GM18519 (cell line): ENCODE data around the gene SAP30BP.

Experiments
- ATAC-seq: cut with Tn5 transposase; IDR thresholded peaks from one replicate; pipeline ENCODE4 v1.9.1; 2021; ENCODE audit warnings: mild to moderate bottlenecking, moderate library complexity; ENCODE audit not compliant: unreplicated experiment, low FRiP score

SAP30BP gene

GRCh38 chr17:75733471-75733870, 66.3 kb downstream of the SAP30BP start:
- ATAC-seq: no peak

- ATAC-seq: no peak
These were observed 67.6 kb downstream of the SAP30BP start for GRCh38 chr17:75734674-75735294.

- no peak for ATAC-seq
These were observed 69.2 kb downstream of the SAP30BP start for GRCh38 chr17:75736173-75736835.

- ATAC-seq: no peak
These were observed 70.2 kb downstream of the SAP30BP start for GRCh38 chr17:75737133-75737962.

DNA sequence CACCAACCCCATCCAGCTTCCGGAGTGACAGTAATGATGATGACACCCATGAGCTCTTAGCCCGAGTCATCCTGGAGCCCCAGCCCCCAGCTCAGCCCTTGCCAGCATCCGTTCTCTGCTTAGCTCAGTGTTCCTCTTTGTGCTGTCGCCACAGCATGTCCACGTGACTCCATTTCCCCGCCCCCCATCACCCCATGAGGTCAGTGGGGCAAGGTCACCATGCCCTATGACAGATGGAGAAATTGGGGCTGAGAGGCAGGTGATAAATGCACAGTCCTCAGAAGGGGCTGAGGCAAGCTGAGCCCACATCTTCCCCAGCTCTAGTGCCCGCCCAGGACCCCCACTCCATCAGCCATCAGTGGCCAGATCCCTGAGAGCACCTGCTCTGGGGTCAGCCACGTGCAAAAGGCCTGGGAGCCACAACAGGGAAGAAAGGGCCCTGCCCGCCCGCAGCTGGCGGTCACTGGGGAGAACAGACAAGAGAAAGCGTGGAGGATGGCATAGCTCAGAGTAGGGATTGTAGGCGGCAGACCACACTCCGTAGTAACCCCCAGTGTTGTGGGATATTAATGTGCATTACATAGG, 71.2 kb downstream of the SAP30BP start:
- no peak for ATAC-seq

DNA sequence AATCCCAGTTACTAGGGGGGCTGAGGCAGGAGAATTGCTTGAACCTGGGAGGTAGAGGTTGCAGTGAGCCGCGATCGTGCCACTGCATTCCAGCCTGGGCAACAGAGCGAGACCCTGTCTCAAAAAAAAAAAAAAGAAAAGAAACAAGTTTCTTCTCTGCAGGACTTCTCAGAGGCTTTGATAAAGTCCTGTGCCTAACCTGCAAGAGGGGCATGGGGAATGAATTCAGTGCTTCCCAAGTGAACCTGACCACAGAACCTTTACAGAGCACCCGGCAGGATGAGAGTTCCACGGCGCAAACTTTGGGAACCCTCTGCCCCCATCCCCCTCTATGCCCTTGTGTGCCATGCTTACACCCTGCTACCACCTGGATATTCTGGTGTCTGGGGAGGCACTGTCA, 72.0 kb downstream of the SAP30BP start:
- ATAC-seq: no peak

DNA sequence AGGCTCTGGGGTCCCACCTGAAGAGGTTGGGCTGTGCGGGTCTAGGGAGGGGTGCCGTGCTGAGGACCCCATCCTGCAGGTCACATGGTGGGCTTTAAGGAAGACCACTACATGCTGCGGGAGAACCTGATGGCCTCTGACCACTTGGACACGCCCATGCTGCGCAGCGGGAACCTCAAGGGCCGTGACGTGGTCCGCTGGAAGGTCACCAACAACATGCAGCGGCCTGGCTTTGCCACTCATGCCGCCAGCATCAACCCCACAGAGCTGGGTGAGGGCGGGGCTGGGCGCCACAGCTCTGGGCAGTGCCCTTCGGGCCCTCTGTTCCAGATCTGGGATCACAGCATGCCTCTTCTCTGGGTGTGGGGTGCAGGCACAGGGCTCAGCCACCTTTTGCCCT, 72.7 kb downstream of the SAP30BP start:
- ATAC-seq: no peak

GRCh38 chr17:75740215-75740614, 73.1 kb downstream of the SAP30BP start:
- ATAC-seq: no peak

DNA sequence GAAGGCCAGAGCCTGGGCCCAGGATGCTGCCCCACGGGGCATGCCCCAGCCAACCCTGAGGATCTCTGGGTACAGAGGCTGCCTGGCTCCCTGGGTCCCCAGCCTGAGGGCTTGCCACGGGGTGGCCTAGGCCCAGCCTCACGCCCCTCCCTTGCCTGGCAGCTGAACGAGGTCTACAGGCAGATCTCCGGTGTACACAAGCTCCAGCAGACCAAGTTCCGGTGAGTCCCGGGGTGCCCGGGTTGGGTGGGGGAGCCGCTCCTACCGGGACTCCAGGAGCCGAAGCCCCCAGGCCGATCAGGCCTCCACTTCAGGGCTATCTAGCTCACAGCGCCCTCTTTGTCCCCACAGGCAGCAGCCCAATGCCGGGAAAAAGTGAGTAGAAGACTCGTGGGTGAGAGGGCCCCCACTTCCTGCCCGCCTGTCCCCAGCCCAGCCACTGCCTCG, 73.5 kb downstream of the SAP30BP start:
- ATAC-seq: no peak

DNA sequence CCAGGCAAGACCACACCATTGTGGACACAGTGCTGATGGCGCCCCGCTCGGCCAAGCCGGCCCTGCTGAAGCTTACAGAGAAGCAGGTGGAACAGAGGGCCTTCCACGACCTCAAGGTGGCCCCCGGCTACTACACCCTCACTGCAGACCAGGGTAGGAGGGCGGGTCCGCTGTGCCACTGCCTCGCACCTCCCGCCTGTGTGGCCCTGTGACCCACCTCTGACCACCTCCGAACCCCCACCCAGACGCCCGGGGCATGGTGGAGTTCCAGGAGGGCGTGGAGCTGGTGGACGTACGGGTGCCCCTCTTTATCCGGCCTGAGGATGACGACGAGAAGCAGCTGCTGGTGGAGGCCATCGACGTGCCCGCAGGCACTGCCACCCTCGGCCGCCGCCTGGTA, 75.2 kb downstream of the SAP30BP start:
- ATAC-seq: no peak

- ATAC-seq: no peak
These were observed 76.6 kb downstream of the SAP30BP start for GRCh38 chr17:75743625-75744206.

DNA sequence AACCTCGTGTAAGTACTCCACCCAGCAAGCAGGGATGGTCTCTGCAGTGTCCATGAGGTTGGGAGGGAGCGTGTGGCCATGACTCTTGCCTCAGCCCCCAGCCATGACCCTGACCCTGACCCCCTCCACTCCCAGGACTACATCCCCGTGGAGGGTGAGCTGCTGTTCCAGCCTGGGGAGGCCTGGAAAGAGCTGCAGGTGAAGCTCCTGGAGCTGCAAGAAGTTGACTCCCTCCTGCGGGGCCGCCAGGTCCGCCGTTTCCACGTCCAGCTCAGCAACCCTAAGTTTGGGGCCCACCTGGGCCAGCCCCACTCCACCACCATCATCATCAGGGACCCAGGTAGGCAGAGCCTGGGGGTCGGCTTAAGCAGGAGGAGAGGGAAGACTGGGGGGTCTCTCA, 81.6 kb downstream of the SAP30BP start:
- no peak for ATAC-seq

GRCh38 chr17:75749545-75750389, 82.6 kb downstream of the SAP30BP start:
- ATAC-seq: no peak

DNA sequence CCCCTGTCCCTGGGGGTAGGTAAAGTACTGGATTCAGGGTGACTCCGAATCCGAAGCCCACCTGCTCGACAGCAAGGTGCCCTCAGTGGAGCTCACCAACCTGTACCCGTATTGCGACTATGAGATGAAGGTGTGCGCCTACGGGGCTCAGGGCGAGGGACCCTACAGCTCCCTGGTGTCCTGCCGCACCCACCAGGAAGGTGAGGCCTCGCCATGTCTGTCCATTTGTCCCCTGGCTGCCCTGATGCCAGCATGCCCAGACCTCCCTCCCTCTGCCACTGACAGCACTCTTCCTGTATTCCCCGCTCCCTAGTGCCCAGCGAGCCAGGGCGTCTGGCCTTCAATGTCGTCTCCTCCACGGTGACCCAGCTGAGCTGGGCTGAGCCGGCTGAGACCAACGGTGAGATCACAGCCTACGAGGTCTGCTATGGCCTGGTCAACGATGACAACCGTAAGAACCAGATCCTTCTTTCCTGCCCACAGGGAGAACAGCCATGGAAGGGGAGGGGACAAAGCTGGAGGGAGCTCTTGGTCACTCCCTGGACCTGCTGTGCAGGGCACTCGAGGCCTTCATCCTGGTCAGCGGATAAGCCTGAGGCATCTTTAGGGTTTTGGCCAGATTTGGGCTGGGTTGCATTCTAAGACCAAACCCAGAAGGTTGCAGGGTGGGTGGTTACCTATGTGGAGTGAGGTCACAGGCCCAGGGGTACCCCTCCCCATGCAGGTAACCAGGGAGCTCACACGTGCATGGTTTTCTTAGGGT, 83.7 kb downstream of the SAP30BP start:
- no peak for ATAC-seq

- ATAC-seq: no peak
These were observed 84.7 kb downstream of the SAP30BP start for GRCh38 chr17:75751676-75752404.

GRCh38 chr17:75752405-75752709, 85.2 kb downstream of the SAP30BP start:
- ATAC-seq: no peak

DNA sequence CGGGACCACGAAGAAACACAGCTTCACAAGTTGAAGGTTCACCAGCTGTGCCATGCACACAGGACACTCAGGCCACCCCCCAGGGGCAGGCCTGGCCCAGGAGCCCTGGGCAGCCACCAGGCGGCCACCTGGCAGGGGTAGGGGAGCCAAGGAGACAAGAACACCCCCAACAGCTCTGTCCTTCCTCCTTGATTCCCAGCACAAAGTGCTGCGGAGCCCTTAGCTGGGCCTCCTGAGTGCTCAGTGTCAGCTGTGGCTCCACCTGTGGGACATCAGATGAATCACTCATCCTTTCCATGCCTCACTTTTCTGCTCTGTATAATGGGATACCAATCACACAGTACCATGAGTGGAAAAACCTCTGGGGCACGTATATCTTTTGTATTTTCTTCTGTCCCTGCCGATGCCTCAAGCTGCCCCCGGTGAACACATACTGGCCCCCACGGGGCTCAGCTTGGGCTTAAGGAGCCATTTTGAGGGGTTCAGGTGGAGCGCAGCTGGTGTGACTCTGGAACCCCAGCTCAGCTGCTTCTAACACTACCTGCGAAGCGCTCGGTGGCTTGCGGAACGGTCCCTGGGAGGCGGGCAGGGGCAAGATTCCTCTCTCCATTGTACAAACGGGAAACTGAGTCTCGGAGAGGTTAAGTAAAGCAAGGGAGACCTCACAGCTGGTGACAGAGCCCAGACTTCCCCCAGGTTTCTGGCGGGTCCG, 85.8 kb downstream of the SAP30BP start:
- ATAC-seq: no peak
